Mesendoderm (in vitro differentiated cells): ENCODE results near the gene HTRA2.

Experiments
- DNase-seq: peaks from one replicate; pipeline ENCODE4 v3.0.0; 2013
- H2AK5ac ChIP-seq: 2 replicates; pipeline ENCODE4 v1.6.1; 2013; ENCODE audit warnings: low read length, inconsistent platforms
- H2BK120ac ChIP-seq: 2 replicates; pipeline ENCODE4 v1.6.1; 2013; ENCODE audit warnings: low read depth, mild to moderate bottlenecking, low read length, moderate library complexity, mixed read lengths
- H2BK15ac ChIP-seq: replicated peaks from 2 replicates; pipeline ENCODE4 v1.6.1; 2013; ENCODE audit warnings: low read depth, mild to moderate bottlenecking, moderate library complexity
- H2BK5ac ChIP-seq: 2 replicates; pipeline ENCODE4 v1.6.1; 2013; ENCODE audit warnings: low read length, inconsistent platforms
- H3K18ac ChIP-seq: 2 replicates; pipeline ENCODE4 v1.6.1; 2013; ENCODE audit warnings: mild to moderate bottlenecking, low read length, mixed read lengths
- H3K23ac ChIP-seq: one replicate; pipeline ENCODE4 v1.6.1; 2013; ENCODE audit warnings: low read length
- H3K27ac ChIP-seq: 2 replicates; pipeline ENCODE4 v1.5.1; 2013; ENCODE audit warnings: low read depth, mild to moderate bottlenecking, inconsistent platforms, low read length, moderate library complexity
- H3K27me3 ChIP-seq: 2 replicates; pipeline ENCODE4 v1.6.1; 2013; ENCODE audit warnings: low read length, control low read depth, mild to moderate bottlenecking, inconsistent platforms; ENCODE audit not compliant: insufficient read depth, poor library complexity
- H3K36me3 ChIP-seq: 2 replicates; pipeline ENCODE4 v1.6.1; 2013; ENCODE audit warnings: low read length, inconsistent platforms; ENCODE audit not compliant: control insufficient read depth, insufficient read depth
- H3K4ac ChIP-seq: one replicate; pipeline ENCODE4 v1.6.1; 2013; ENCODE audit warnings: low read depth, mild to moderate bottlenecking, low read length, moderate library complexity
- H3K4me1 ChIP-seq: 2 replicates; pipeline ENCODE4 v1.6.1; 2013; ENCODE audit warnings: low read depth, low read length, inconsistent platforms; ENCODE audit not compliant: control insufficient read depth
- H3K4me2 ChIP-seq: 2 replicates; pipeline ENCODE4 v1.6.1; 2013; ENCODE audit warnings: low read length
- H3K4me3 ChIP-seq: 2 replicates; pipeline ENCODE4 v1.5.1; 2013; ENCODE audit warnings: mild to moderate bottlenecking, low read length
- H3K56ac ChIP-seq: one replicate; pipeline ENCODE4 v1.6.1; 2013; ENCODE audit warnings: low read length
- H3K79me1 ChIP-seq: 2 replicates; pipeline ENCODE4 v1.6.1; 2013; ENCODE audit warnings: low read length, inconsistent platforms
- H3K79me2 ChIP-seq: 2 replicates; pipeline ENCODE4 v1.6.1; 2013; ENCODE audit warnings: mild to moderate bottlenecking, low read length; ENCODE audit not compliant: control insufficient read depth, insufficient read depth
- H3K9ac ChIP-seq: 2 replicates; pipeline ENCODE4 v1.6.1; 2013; ENCODE audit warnings: low read length, inconsistent platforms
- H4K5ac ChIP-seq: one replicate; pipeline ENCODE4 v1.6.1; 2013; ENCODE audit warnings: low read length
- H4K8ac ChIP-seq: one replicate; pipeline ENCODE4 v1.6.1; 2013; ENCODE audit warnings: low read depth, mild to moderate bottlenecking, control low read depth, low read length, moderate library complexity
- WGBS: extraction: QIAGEN DNeasy Blood & Tissue Kit; methylation state at CpG from one replicate; pipeline ENCODE4 v1.1.7; 2013; ENCODE audit warnings: low lambda C conversion rate, missing lambda C conversion rate; ENCODE audit not compliant: insufficient coverage; ENCODE audit errors: extremely low coverage; 5-methylcytosine and 5-hydroxymethylcytosine counted together

The HTRA2 gene

GRCh38 chr2:74515271-74515980 is 14.3 kb upstream of the HTRA2 start:
- no peak overlapping the region for H4K5ac ChIP-seq
- peak; percentile 59 for DNase-seq
- no peak overlapping the region for H3K27ac ChIP-seq
- no peak overlapping the region for H2BK15ac ChIP-seq
- H4K8ac ChIP-seq: no peak overlapping the region
- H3K4ac ChIP-seq: no peak overlapping the region
- peak overlapping the region; percentile 67 for H3K56ac ChIP-seq
- no CpG with 5 or more reads among the region's 60 CpGs for WGBS
- peaks cover 78% of the 10 kb centered on the region for H3K27me3 ChIP-seq
- H3K79me1 ChIP-seq: no peaks in the 10 kb centered on the region
- no peak overlapping the region for H3K9ac ChIP-seq
- H3K36me3 ChIP-seq: no peaks in the 10 kb centered on the region
- no peaks in the 10 kb centered on the region for H3K79me2 ChIP-seq
- peaks cover 3% of the 10 kb centered on the region for H3K4me1 ChIP-seq
- no peak overlapping the region for H3K4me2 ChIP-seq
- H2BK5ac ChIP-seq: no peak overlapping the region
- H2AK5ac ChIP-seq: no peak overlapping the region
- peak overlapping the region; percentile 66 for H3K23ac ChIP-seq
- H2BK120ac ChIP-seq: no peak overlapping the region
- no peak overlapping the region for H3K4me3 ChIP-seq
- H3K18ac ChIP-seq: no peak overlapping the region

- H4K5ac ChIP-seq: no peak overlapping the region
- H3K18ac ChIP-seq: no peak overlapping the region
- no peak overlapping the region for H2BK15ac ChIP-seq
- DNase-seq: peak; percentile 88
- WGBS: no CpG with 5 or more reads among the region's 72 CpGs
- H2BK120ac ChIP-seq: no peak overlapping the region
- H3K4me1 ChIP-seq: peaks cover 3% of the 10 kb centered on the region
- no peak overlapping the region for H3K4ac ChIP-seq
- H3K27me3 ChIP-seq: peaks cover 73% of the 10 kb centered on the region
- no peak overlapping the region for H2BK5ac ChIP-seq
- no peak overlapping the region for H3K4me3 ChIP-seq
- peak overlapping the region; percentile 67 for H3K56ac ChIP-seq
- H3K4me2 ChIP-seq: no peak overlapping the region
- no peaks in the 10 kb centered on the region for H3K79me2 ChIP-seq
- no peak overlapping the region for H3K23ac ChIP-seq
- no peak overlapping the region for H3K27ac ChIP-seq
- H3K9ac ChIP-seq: peak overlapping the region; percentile 13
- H3K79me1 ChIP-seq: no peaks in the 10 kb centered on the region
- H4K8ac ChIP-seq: no peak overlapping the region
- H2AK5ac ChIP-seq: no peak overlapping the region
- H3K36me3 ChIP-seq: no peaks in the 10 kb centered on the region
These were observed 13.6 kb upstream of the HTRA2 start for GRCh38 chr2:74515981-74516633.

- no peak overlapping the region for H3K4me3 ChIP-seq
These were observed 13.1 kb upstream of the HTRA2 start for GRCh38 chr2:74516650-74517049.

GRCh38 chr2:74522516-74522915 is 7.2 kb upstream of the HTRA2 start:
- no peak overlapping the region for H3K4me3 ChIP-seq
- no peak overlapping the region for H4K8ac ChIP-seq
- no CpG with 5 or more reads among the region's 3 CpGs for WGBS
- no peak overlapping the region for H3K23ac ChIP-seq
- peaks cover 22% of the 10 kb centered on the region for H3K27me3 ChIP-seq
- H3K79me2 ChIP-seq: no peaks in the 10 kb centered on the region
- H3K4me2 ChIP-seq: no peak overlapping the region
- H2BK120ac ChIP-seq: no peak overlapping the region
- no peaks in the 10 kb centered on the region for H3K4me1 ChIP-seq
- no peak overlapping the region for H3K4ac ChIP-seq
- no peak overlapping the region for H3K56ac ChIP-seq
- no peak overlapping the region for H2BK15ac ChIP-seq
- H3K9ac ChIP-seq: no peak overlapping the region
- peaks cover 4% of the 10 kb centered on the region for H3K36me3 ChIP-seq
- H4K5ac ChIP-seq: no peak overlapping the region
- no peak overlapping the region for H3K18ac ChIP-seq
- H3K79me1 ChIP-seq: no peaks in the 10 kb centered on the region
- no peak overlapping the region for H2AK5ac ChIP-seq
- H3K27ac ChIP-seq: no peak overlapping the region
- DNase-seq: no peak
- H2BK5ac ChIP-seq: no peak overlapping the region

More at GRCh38 chr2:74516650-74517049, 13.1 kb upstream of the HTRA2 start:
- Histone ChIP-seq H3K23ac (no peak overlapping the region), H3K9ac (no peak overlapping the region), H2BK5ac (no peak overlapping the region), H3K4ac (no peak overlapping the region), H3K4me2 (no peak overlapping the region), H3K56ac (no peak overlapping the region), H3K18ac (no peak overlapping the region), H3K36me3 (no peaks in the 10 kb centered on the region), H2BK15ac (no peak overlapping the region), H4K5ac (no peak overlapping the region), H4K8ac (no peak overlapping the region), H2AK5ac (no peak overlapping the region), H3K27ac (no peak overlapping the region), H3K27me3 (peaks cover 68% of the 10 kb centered on the region), H2BK120ac (no peak overlapping the region), H3K4me1 (peaks cover 3% of the 10 kb centered on the region), H3K79me1 (no peaks in the 10 kb centered on the region), H3K79me2 (no peaks in the 10 kb centered on the region)
- WGBS: no CpG with 5 or more reads among the region's 13 CpGs
- DNase-seq: no peak

GRCh38 chr2:74524005-74524404 is 5.7 kb upstream of the HTRA2 start:
- Histone ChIP-seq H4K5ac (no peak overlapping the region), H3K27ac (no peak overlapping the region), H2AK5ac (no peak overlapping the region), H3K9ac (no peak overlapping the region), H2BK15ac (no peak overlapping the region), H2BK120ac (no peak overlapping the region), H3K4me1 (peaks cover 7% of the 10 kb centered on the region), H3K4me2 (no peak overlapping the region), H3K4me3 (no peak overlapping the region), H3K18ac (no peak overlapping the region), H3K36me3 (peaks cover 6% of the 10 kb centered on the region), H3K79me2 (peaks cover 14% of the 10 kb centered on the region), H3K4ac (no peak overlapping the region), H3K56ac (no peak overlapping the region), H3K23ac (no peak overlapping the region), H3K79me1 (peaks cover 14% of the 10 kb centered on the region), H3K27me3 (peaks cover 9% of the 10 kb centered on the region), H2BK5ac (no peak overlapping the region), H4K8ac (no peak overlapping the region)
- no peak for DNase-seq
- no CpG with 5 or more reads among the region's 9 CpGs for WGBS
